K562 (cell line): Measurements from ENCODE around the gene PHYKPL. TPM values are rescaled to one million over a fixed set of nuclear protein-coding genes. Genes with fewer than 3 reads are reported as not detected.

ENCODE experiments used
- CBFA2T2 ChIP-seq: fragments of 450-650 bp; conservative IDR thresholded peaks from 2 replicates; pipeline ENCODE4 v1.6.1; 2017; ENCODE audit warnings: mild to moderate bottlenecking
- CHD1 ChIP-seq: fragments of 200-600 bp; sonication (generic); IDR thresholded peaks from one replicate; pipeline ENCODE4 v1.6.1; 2012; ENCODE audit warnings: mild to moderate bottlenecking, moderate library complexity, low read length, inconsistent platforms
- CHD7 ChIP-seq: fragments of 200-600 bp; sonication (generic); IDR thresholded peaks from one replicate; pipeline ENCODE4 v1.6.1; 2012; ENCODE audit warnings: mild to moderate bottlenecking, low read depth, low read length, inconsistent platforms
- CTBP1 ChIP-seq: fragments of 450-650 bp; IDR thresholded peaks from 2 replicates; pipeline ENCODE4 v1.6.1; 2016; ENCODE audit warnings: borderline replicate concordance
- SMARCA4 ChIP-seq: fragments of 450-650 bp; IDR thresholded peaks from 2 replicates; pipeline ENCODE4 v1.6.1; 2016
- STAT5A ChIP-seq: IDR thresholded peaks from 2 replicates; pipeline ENCODE4 v1.6.1; 2012; ENCODE audit warnings: low read length, inconsistent platforms, borderline replicate concordance
- YY1 ChIP-seq, 3 experiments: IDR thresholded peaks; 2 replicates each; pipeline ENCODE4 v1.6.1; 2011; ENCODE audit warnings: low read length in 2 of 3, mild to moderate bottlenecking in 2 of 3, moderate library complexity in 2 of 3, borderline replicate concordance in 1 of 3, control low read depth in 1 of 3, low read depth in 1 of 3; ENCODE audit not compliant: insufficient read depth in 3 of 3, insufficient replicate concordance in 2 of 3, control insufficient read depth in 1 of 3, insufficient read length in 1 of 3; ENCODE audit errors: extremely low read depth in 1 of 3
- ZNF143 ChIP-seq: sonication (generic); formaldehyde crosslinking; IDR thresholded peaks from 2 replicates; pipeline ENCODE4 v1.9.0; 2022; ENCODE audit warnings: mild to moderate bottlenecking, missing genetic modification reagents
- ZNF75A ChIP-seq: fragments of 450-650 bp; formaldehyde crosslinking; IDR thresholded peaks from 2 replicates; pipeline ENCODE4 v1.4.0; 2020; ENCODE audit warnings: mild to moderate bottlenecking
- polyA plus RNA-seq, 8 experiments: library from polyadenylated mRNA; depleted of rRNA in 4 of 8; stranded (reverse) in 5 of 8; unstranded in 3 of 8; fragments of >200 nt; fragmentation: Nextera tagmentation in 2 of 8; fragmentation: Illumina TruSeq in 1 of 8; extraction: Ambion mirVana in 2 of 8; extraction: Trizol in 1 of 8; gene quantifications; 2 replicates each; pipeline versions ENCODE4 v1.2.1 to v1.2.3, GENCODE V29; 2011 to 2014; ENCODE audit warnings: inconsistent platforms in 1 of 8, missing spikeins in 1 of 8
- total RNA-seq, 7 experiments: library from RNA; depleted of rRNA in 6 of 7; stranded (reverse); fragments of >200 nt in 6 of 7; fragmentation: Illumina TruSeq in 2 of 7; extraction: Trizol in 2 of 7; gene quantifications; 2 replicates each; pipeline versions ENCODE4 v1.2.1 to v1.2.3, GENCODE V29; 2011 to 2021; ENCODE audit warnings: low replicate concordance in 1 of 7
- TF ChIP-seq, protein P1 (sequence below): fragments of 250-450 bp; sonication (Bioruptor Pico); IDR thresholded peaks from 2 replicates; pipeline ENCODE4 v1.5.0; 2021
- TF ChIP-seq, protein P2 (sequence below): sonication (generic); formaldehyde crosslinking; IDR thresholded peaks from 2 replicates; pipeline ENCODE4 v1.8.0; 2022; ENCODE audit warnings: missing genetic modification reagents, mild to moderate bottlenecking, borderline replicate concordance

PHYKPL gene
- total and polyA plus RNA-seq, 9 of the 15 experiments (the other 6 are each of a cell fraction or from before 2014, with no cell fraction given): 4.7 to 34.7 (median 18.6) TPM

DNA sequence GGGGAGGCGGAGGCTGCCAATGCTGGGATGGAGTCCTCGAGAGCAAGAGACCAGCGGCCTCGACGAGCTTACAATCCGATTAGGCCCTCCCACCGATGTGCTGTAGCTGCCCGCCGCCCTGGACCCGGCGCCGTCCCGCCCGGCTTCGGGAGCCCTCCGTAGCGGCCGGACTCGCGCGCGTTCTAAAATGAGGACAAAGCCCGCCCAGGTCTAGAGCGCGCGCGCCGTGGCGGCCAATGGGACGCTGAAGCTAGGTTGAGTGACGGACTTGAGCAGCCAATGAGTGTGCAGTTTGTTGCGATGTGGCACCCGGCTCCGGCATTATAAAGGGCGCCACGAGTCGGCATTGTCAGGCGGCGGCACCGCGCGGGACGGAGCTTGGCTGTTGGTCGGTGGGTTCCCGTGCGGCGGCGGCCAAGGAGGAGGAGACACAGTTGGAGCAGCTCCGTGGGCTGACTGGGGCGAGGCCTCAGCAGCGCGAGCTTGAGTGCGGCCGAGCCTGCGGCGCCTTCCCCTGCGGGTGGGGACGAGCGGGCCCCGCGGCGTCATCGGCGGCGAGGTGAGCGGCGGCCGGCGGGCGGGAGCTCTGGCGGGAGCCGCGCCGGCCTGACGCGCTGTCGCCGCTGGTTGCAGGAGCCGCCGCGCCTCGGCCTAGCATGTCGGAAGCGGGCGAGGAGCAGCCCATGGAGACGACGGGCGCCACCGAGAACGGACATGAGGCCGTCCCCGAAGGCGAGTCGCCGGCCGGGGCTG lies 28.2 kb downstream of the PHYKPL start, which contains the start of gene HNRNPAB (continued):
- TF ChIP-seq, protein P1, sequence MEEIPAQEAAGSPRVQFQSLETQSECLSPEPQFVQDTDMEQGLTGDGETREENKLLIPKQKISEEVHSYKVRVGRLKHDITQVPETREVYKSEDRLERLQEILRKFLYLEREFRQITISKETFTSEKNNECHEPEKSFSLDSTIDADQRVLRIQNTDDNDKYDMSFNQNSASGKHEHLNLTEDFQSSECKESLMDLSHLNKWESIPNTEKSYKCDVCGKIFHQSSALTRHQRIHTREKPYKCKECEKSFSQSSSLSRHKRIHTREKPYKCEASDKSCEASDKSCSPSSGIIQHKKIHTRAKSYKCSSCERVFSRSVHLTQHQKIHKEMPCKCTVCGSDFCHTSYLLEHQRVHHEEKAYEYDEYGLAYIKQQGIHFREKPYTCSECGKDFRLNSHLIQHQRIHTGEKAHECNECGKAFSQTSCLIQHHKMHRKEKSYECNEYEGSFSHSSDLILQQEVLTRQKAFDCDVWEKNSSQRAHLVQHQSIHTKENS (CRISPR knock-in tag): no peak
- TF ChIP-seq, protein P2, sequence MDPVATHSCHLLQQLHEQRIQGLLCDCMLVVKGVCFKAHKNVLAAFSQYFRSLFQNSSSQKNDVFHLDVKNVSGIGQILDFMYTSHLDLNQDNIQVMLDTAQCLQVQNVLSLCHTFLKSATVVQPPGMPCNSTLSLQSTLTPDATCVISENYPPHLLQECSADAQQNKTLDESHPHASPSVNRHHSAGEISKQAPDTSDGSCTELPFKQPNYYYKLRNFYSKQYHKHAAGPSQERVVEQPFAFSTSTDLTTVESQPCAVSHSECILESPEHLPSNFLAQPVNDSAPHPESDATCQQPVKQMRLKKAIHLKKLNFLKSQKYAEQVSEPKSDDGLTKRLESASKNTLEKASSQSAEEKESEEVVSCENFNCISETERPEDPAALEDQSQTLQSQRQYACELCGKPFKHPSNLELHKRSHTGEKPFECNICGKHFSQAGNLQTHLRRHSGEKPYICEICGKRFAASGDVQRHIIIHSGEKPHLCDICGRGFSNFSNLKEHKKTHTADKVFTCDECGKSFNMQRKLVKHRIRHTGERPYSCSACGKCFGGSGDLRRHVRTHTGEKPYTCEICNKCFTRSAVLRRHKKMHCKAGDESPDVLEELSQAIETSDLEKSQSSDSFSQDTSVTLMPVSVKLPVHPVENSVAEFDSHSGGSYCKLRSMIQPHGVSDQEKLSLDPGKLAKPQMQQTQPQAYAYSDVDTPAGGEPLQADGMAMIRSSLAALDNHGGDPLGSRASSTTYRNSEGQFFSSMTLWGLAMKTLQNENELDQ (CRISPR knock-in tag): no peak
- no peak for TF ChIP-seq ZNF143 (CRISPR knock-in tag)
- peak; percentile 97 for TF ChIP-seq CHD1
- no peak for TF ChIP-seq ZNF75A
- TF ChIP-seq STAT5A: no peak
- TF ChIP-seq CHD7: no peak
- peak; percentile 95 for TF ChIP-seq CTBP1
- TF ChIP-seq SMARCA4: no peak
- TF ChIP-seq YY1 (IDR thresholded peaks at IDR 0.05; ENCODE audit: borderline replicate concordance in 1 of 3, control insufficient read depth in 1 of 3, extremely low read depth in 1 of 3, insufficient read depth in 3 of 3, insufficient read length in 1 of 3, insufficient replicate concordance in 2 of 3, low read depth in 1 of 3, low read length in 2 of 3): peak in 2 of 3 experiments; percentile 79 to 82
- no peak for TF ChIP-seq CBFA2T2
